ENCODE measurements around the gene RNF14.

The RNF14 gene

DNA sequence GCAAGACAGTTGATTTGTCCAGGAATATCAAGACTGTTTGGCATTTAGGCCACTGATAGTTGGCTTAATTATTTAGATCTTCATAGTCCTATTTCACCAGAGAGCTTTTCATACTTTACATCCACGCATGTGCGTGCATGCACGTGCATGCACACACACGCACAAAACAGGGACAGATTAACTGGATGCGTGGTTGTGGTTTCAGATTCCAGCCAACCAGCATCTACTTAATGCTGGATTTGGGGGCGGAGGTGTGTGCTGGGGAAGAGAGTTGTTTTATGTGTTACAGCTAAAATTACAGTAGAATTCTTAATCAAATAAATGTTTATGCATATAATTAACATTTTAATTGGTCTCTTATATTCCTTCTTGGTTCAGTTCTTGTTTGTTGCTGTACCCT, 7.3 kb downstream of the RNF14 start:
- DNase-seq (ENCODE audit: low read depth), result no peak

DNA sequence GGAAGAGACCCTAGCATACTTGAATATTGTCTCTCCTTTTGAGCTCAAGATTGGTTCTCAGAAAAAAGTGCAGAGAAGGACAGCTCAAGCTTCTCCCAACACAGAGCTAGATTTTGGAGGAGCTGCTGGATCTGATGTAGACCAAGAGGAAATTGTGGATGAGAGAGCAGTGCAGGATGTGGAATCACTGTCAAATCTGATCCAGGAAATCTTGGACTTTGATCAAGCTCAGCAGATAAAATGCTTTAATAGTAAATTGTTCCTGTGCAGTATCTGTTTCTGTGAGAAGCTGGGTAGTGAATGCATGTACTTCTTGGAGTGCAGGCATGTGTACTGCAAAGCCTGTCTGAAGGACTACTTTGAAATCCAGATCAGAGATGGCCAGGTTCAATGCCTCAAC, 9.5 kb downstream of the RNF14 start:
- no peak for DNase-seq (ENCODE audit: low read depth)

DNA sequence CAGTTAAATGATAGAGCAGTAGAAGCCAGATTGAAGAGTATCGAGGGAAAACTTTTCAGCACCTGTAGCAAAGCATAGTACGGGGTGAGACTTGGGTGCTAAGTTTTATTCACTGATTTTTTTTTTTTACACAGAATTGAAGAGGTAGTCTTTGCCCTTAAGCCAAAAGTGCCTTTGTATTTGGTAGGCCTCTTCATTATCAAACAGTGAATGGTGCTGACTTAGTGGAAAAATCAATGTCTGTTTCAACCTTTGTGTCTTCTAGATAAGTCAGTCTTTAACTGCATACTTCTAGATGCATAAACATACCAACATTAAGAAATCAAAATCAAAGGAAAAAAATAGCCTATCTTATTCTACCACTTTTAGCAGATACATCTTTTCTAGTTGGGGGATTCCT, 13.7 kb downstream of the RNF14 start:
- DNase-seq (ENCODE audit: low read depth), result no peak

DNA sequence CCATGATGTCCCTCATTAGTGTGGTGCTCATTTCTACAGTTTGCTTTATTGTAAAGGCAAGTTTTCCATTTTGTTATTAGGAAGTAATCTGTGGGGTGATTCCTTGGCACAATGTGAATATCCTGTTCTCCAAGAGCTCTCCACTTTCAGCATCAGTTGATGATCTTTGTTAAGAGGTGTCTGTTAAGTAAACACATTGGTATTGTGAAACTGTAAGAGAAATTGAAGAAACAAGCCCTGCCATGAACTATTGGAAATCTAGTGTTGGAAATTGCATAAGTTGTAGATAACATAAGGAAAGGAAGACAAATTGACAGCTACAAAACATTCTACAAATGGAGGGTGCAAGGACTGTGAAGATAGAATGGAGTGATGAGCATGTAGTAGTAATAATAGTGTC, 17.2 kb downstream of the RNF14 start:
- no peak for DNase-seq (ENCODE audit: low read depth)

DNA sequence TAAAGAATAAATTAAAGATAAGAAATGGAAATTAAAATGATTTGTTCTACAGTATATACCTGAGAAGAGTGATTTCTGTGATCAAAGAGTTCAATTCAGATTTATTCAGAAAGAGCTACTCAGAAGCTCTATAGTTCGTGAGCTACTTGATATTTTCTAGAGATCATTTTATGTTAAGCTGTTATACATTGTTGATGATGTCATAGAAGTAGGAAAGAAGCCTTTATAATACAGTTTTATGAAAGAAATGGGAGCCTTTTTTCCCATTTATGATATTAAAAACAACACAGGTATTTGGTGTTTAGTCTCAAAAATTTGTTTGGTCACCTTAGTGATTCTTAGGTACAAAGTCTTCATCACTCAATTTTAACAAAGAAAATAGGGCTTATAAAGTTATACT, 20.8 kb downstream of the RNF14 start:
- DNase-seq (ENCODE audit: low read depth), result no peak

DNA sequence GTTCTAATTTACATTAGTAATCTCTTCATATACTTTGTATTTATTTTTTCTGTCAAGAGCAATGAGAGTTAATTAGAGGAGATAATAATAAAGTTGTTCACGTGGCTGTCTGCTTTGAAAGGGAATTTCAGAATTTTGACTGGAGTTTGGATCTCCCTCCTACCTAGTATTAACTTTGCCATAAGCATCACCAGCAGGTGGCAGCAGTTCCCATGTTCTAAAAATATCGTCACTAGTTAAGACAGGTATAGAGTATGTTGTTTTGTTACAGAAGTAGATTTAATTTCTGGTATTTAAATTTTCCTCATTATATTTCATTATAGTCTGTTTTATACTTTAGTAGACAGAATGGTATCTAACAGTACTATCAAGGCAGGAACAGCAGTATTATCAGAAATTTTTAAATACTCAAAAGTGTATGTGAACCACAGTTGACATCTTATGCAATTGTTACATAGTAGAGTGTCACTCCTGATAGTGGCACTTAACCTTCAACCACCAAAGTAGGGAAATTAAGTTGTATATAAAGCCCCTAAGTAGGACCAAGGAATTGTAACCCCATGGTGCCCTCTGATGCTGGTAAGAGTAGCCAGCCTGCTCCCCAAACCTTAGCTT, 23.6 kb downstream of the RNF14 start:
- peak; percentile 74 for DNase-seq (ENCODE audit: low read depth)

DNA sequence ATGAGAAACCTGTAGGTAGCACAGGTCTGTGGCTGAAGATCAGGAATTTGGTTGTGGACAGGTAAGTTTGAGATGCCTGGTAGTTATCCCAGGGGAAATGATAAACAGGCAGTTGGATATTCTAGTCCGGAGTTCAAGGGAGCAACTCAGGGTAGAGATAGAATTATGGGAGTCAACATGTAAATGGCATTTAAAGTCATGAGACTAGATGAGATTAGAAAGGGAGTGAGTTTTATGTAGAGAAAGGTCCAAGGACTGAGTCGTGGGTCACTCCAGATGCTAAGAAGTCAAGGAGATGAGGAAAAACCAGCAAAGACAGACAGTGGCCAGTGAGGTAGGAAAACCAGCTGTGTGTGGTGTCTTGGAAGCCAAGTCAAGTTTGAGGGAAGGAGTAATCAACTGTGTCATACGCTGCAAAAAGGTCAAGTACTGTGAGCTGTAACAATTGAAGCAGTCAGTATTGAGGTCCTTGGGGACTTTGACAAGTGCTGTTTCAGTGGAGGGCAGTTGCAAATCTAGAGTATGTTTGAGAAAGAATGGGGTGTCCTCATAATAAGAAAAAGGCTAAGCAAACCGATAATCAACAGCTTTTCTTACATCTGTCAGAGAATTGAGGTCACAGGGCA, 25.7 kb downstream of the RNF14 start:
- DNase-seq (ENCODE audit: low read depth), result no peak

DNA sequence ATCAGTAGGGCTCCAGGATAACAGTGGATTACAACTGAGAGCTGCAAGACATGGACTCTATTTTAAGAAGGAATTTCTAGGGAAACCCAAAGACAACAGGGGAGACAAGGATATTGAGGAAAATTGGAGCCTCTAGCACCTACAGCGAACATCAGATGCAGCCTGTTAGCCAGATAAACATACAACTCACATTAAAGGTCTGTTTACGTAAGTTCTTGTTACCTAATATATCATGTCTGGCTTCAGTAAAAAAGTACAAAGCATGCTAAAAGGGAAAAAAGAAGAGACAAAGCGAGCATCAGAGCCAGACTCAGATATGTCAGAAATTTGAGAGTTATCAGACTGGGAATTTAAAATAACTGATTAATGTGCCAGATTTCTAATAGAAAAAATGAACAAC, 26.8 kb downstream of the RNF14 start:
- DNase-seq (ENCODE audit: low read depth), result no peak

DNA sequence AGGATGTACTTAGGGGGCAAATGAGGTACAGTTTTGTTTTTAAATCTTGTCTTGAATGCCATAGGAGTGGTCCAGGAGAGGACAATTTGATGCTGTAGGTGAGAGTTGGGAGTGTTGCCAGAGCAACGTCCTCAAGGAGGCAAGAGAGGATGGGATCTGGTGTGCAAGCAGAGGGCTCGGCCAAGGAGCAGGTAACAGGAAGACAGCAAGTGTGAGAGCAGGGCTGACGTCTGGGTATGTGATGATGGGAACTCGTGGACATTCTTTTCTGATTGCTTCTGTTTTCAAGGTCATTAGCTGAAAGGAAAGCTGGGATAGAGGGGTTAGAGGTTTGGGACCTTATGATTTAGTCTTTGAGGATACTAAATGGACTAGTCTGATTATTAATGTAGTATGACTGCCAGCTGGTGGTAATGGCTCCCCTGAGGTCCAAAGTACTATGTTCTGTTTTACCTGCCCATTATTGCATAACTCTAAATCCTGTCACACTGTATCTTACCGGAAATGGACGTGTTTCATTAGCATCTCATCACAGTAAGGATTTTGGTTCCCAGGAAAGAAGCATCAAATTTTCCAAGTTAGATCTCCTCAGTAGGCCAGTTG, 28.6 kb downstream of the RNF14 start:
- no peak for DNase-seq (ENCODE audit: low read depth)

DNA sequence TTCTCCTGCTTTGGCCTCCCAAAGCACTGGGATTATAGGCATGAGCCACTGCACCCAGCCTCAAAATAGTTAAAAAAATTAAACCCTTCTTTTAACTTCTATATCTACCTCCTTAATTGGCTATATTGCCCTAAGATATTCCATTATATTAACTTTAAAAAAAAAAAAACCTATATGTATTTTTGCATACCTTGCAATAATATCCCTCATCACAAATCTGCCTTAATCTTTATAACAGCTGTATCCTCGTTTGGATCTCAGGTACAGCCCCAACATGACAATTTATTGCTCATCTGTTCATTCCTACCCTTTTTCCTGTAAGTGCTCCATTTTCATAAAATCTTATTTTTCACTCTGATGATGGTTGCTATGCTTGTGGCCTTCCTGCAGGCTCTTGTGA, 31.3 kb downstream of the RNF14 start:
- no peak for DNase-seq (ENCODE audit: low read depth)

DNA sequence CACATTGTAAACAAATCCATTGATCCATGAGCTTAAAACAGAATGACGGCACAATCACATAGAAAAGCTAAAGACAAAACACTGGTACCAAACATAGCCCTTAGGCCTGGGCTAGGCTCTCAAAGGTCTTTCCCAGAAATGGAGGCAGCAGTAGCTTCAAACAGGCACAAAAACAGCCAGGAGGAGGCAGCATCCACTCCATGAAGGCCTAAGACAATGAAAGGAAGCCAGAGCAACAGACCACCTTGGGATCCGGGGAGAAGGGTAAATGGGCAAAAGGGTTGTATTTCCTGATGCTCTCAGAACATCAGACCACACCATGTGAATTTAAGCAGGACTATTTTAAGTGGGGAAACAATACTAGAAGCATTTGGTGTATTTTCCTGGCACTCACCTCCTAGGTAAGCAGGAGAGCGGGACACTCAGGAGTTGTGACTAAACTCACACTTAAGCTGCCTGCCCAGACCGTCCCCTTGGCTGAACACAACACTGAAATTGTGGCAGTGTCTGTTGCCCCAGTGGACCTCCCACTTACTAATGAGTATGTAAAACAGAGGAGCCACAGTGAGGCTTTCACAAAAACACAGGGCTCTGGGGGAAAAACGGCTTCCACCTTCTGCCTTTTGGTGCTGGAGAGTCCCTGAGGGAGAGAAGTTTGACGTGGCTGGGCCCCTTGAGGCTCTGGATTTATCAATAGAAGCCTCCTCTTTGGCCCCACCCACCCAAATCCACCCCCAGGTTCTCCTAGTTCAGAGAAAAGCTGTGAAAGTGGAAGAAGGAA, 32.0 kb downstream of the RNF14 start:
- peak; percentile 41 for DNase-seq (ENCODE audit: low read depth)

DNA sequence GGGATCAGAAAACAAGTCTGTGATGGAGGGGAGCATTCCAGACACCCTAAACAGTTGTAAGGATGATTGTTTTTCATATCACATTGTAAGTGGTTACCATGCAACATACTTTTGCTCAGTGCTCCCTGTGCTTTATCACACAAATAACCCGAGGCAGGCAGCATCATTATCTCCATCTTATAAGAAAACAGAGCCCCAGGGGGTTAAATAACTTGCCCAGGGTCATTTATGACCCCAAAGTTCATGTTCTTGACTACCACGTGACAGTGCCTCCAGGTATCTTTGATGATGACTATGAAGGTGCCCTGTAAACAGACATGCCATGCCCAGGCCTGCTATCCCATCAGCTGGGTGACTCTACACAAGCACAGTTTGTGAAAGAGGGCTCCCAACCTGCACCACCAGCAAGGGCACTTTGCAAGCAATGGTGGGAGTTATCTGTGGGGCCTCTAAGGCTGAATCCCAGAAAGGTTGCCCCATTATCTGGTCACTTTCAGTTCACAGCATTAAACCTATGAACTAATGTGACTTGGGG, 34.4 kb downstream of the RNF14 start:
- DNase-seq (ENCODE audit: low read depth), result no peak

DNA sequence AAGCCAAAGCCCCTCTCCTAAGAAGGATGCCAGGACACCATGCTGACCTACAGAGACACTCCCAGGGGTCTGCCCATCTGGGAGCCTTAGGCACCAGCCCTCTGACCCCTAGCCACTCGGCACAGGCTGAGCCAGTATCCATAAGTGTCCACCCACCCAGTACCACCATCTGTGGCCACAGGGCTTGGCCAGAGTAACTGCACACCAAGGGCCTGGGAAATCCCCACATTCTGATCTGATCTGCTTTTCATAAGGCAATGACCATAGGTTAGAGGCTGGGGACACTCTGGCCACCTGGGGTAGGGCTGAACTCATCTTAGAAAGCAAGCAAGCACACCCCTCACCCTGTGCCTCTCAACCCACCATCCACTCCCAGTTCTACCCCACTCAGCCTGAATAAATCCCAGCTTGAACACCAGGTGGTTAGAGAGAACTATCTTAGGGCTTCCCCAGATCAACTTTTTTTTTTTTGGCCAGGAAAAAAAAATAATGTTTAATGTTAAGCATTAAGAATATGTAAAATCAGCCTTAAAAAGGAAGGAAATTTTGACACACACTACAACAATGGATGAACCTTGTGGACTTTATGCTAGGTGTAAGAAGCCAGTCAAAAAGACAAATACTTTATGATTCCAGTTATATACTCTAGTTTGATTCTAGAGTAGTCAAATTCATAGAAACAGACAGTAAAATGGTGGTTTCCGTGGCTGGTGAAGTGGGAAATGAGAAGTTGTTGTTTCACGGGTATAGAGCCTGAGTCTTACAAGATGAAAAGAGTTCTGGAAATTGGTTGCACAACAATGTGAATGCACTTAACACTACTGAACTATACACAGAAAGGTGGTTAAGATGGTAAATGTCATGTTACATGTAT, 37.7 kb downstream of the RNF14 start:
- no peak for DNase-seq (ENCODE audit: low read depth)

DNA sequence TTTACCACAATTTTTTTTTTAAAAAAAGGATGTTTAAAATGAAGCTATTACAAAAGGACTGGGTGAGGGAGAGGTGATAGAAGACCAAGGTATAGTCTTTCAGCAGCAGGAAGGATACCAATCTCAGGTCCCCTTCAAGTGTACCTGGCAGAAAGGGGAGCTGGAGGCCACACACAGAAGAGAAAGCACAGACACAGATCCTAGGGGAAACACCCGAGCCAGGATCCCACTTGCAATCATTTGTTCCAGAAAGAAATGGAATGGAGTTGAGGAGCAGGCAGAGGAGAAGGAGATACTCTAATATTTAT, 38.3 kb downstream of the RNF14 start:
- DNase-seq (ENCODE audit: low read depth), result no peak

DNA sequence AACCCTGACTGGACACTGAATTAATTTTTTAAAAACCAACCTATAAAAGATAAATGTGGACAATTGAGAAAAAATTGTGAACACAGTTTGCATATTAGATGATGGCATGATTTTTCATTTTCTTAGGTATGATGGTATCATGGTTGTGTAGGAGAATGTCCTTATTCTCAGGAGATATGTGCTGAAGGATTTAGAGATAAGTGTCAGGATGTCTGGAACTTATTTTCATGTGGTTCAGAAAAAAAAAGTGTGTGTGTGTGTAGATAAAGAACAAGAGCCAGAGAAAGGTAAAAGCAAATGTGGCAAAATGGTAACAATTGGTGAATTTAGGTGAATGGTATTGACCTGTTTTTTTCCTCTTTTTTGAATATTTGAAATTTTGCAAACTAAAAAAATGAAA, 39.9 kb downstream of the RNF14 start:
- no peak for DNase-seq (ENCODE audit: low read depth)

DNA sequence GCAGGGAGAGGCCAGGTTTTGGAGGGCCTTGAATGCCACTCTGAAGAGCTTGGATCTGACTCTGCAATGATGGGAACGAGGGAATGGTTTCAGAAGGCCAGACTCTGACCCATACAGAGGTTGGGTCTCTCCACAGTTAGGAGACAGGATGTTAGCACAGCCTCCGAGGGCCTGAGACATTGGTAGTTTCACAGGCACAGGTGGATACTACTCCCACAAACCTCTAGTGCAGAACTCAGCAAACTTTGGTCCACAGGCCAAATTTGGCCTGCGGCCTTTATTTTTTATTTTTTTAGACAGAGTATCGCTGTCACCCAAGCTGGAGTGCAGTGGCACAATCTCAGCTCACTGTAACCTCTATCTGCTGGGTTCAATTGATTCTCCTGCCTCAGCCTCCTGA, 41.0 kb downstream of the RNF14 start:
- DNase-seq (ENCODE audit: low read depth), result no peak

DNA sequence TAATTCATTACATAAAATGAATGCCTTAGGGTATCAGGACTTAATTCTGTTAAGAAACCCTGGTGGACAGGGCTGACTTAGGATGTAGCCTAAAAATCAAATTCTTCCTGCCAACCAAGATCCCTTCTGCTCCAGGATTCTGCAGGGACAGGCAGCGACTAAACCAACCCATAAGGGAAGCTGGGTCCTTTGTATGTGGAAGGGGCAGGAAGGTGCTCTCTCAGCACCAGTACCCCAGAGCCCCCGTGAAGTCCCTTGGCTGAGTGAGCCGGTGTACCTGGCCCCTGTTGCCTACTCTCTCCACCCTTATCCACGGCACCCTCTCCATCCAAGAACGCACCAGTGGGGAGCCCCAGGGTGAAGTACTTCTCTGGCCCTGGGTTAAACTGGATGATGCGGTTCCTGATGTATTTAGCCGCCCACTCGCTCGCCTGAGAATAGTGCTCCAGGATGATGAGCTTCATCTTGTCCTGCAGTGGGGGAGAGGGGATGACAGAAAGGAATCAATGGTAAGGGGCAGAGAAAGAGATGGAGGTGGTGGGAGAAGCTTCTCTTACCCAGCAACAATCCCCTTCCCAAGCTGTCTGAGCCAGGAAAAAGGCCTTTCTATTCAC, 42.8 kb downstream of the RNF14 start:
- no peak for DNase-seq (ENCODE audit: low read depth)

DNA sequence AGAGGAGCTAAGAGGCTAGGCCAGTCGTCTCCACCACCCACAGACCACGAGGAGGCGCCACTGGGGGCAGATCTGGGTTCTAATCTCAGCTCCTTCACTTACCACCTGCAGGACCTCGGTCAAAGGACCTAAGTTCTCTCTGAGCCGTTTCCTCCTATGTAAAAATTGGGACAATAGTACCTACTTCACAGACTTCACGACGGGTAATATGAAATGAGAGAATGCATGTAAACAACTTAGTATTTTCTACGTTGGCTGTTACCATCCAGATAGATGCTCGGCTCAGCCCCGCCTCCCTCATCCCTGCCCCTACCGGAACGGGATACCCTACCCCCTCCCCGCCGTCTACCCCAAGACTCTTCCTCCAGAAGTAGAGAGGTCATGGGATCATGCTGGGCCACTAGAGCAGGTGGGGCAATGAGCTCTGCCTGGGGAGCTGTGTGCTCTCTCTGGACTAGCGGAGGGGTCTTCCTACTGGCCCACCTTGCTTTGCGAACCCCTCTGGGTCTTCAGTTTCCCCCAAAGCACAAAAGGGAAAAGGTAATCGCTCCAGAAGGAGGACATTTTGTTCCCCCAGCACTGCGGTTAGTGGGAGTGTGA, 43.4 kb downstream of the RNF14 start:
- DNase-seq (ENCODE audit: low read depth), result peak; percentile 64

DNA sequence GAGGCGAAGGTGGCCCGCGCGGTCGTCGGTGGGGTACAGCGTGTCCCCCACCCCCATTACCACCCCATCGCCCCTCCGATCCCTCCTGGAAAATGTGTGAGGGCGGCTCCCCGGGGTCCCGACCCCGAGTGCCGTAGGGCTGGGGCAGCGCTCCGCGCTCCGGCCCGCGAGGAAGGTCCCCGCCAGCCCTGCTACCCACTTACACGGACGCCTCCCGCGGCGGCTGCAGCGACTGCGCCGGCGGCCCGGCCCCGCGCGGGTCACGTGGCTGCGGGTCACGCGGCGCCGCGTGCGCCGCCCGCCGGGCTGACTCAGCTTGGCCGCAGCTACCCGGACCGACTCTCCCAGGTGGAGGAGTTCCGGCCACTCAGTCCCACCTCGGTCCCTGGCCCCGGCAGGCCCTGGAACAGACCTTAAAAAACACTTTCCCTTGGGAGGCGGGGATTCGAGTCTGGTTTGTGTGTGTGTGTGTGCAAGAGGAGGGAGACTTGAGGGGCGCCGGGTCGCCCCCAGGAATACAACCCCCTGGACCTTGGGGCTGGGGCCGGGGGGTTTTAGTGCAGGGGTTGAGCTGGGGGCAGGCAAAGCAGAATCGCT, 44.0 kb downstream of the RNF14 start, which contains the start of gene GNPDA1:
GNPDA1 (minus strand) TSS at position 236 of the 597 bp plus-strand sequence. CDS start 992 bp downstream, outside the sequence.
- DNase-seq (ENCODE audit: low read depth), result peak; percentile 88

DNA sequence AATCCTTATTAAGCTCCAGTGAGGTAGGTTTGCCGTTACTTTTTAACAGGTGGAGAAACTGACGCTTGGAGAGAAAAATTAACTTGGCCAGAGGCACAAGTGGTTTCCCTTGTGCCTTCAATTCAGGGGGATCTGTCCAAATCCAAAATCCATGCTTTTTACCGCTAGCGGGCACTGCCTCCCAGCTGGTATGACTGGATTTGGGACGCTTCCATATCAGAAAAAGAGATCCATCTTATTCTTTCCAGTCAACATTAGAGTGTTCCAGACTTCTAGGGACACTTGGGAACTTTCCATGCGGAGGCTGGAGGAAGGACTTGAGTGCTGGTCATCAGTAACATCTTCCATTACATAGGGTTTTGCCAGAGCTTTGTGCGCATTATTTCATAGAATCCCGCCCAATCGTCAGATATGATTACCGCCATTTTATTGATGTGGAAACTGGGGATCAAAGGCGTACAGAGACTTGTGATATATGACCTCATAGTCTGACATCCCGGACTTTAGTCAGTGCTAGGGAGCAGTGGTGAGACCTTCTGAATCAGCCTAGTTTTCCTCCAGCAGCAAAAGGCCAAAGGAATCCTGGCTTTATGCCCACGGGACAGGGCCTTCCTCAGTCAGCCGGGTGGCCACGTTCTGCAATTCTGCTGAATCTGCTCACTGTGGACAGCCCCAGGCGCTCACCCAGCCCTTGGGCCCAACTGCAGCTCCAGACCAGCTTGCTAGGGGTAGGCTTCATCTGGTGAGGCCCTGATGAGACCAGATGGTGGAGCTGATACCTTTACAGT, 45.0 kb downstream of the RNF14 start:
- peak; percentile 96 for DNase-seq (ENCODE audit: low read depth)

Measured in ELR (cell line).